Kidney (tissue), 14 donors: ENCODE measurements around the gene GBP5. TPM values are rescaled to one million over a fixed set of nuclear protein-coding genes. Genes with fewer than 3 reads are reported as not detected.
A peak's percentile ranks its signal among the peaks of the same experiment; 100 is the strongest.

Experiments used
- DNase-seq, 5 donors: peaks; one replicate each; pipeline ENCODE4 v3.0.0-alpha.2; 2013 to 2020
- FAIRE-seq: peaks from 2 replicates; lab custom pipeline; 2012; peaks lifted over from hg19 to GRCh38; lab: Jason Lieb, UNC
- H3K27ac ChIP-seq, 2 donors: one replicate each; pipeline ENCODE4 v1.7.0; 2013; ENCODE audit warnings: low read depth in 2 of 2, low read length in 2 of 2, inconsistent platforms in 1 of 2
- H3K27me3 ChIP-seq: one replicate; pipeline ENCODE4 v1.7.1; 2013; ENCODE audit warnings: low read length, inconsistent platforms; ENCODE audit not compliant: control insufficient read depth, insufficient read depth
- H3K36me3 ChIP-seq, 3 donors: one replicate each; pipeline versions ENCODE4 v1.7.0 to v1.7.1; 2013; ENCODE audit warnings: low read length in 3 of 3, control low read depth in 1 of 3, inconsistent platforms in 1 of 3; ENCODE audit not compliant: insufficient read depth in 3 of 3, control insufficient read depth in 2 of 3
- H3K4me1 ChIP-seq, 3 donors: one replicate each; pipeline versions ENCODE4 v1.7.0 to v1.7.1; 2013; ENCODE audit warnings: low read length in 3 of 3, inconsistent platforms in 1 of 3, low read depth in 1 of 3; ENCODE audit not compliant: control insufficient read depth in 2 of 3, insufficient read depth in 2 of 3
- H3K4me3 ChIP-seq, 3 donors: one replicate each; pipeline versions ENCODE4 v1.7.0 to v1.8.1; 2013; ENCODE audit warnings: low read length in 3 of 3, control low read depth in 1 of 3, inconsistent platforms in 1 of 3
- H3K9ac ChIP-seq, 3 donors: one replicate each; pipeline versions ENCODE4 v1.7.0 to v1.7.1; 2013; ENCODE audit warnings: low read length in 3 of 3, control low read depth in 1 of 3, inconsistent platforms in 1 of 3
- H3K9me3 ChIP-seq, 3 donors: one replicate each; pipeline versions ENCODE4 v1.7.0 to v1.7.1; 2013; ENCODE audit warnings: low read length in 3 of 3, control low read depth in 1 of 3, inconsistent platforms in 1 of 3; ENCODE audit not compliant: control insufficient read depth in 2 of 3, insufficient read depth in 1 of 3
- intact Hi-C: fragments of 100-400 bp; cut with DNase I; formaldehyde crosslinking; loops from one replicate; pipeline ENCODE4 v1.11.1; 2022
- polyA plus RNA-seq: library from polyadenylated mRNA; stranded (reverse); fragments of 350-450 nt; fragmentation: Illumina TruSeq; extraction: RNeasy Lipid Tissue Mini Kit (QIAGEN cat#74804); gene quantifications from one replicate; pipeline ENCODE4 v1.2.3, GENCODE V29; 2014; ENCODE audit warnings: low read depth, low replicate concordance; ENCODE audit not compliant: insufficient read depth
- total RNA-seq: library from RNA; stranded (reverse); fragmentation: NEBNext Ultra II Directional; extraction: Animal tissue kit (Norgen Biotek cat#: 25700); gene quantifications from one replicate; pipeline ENCODE4 v1.2.1, GENCODE V29; 2021
- TF ChIP-seq, protein P1 (sequence below): IDR thresholded peaks from 3 replicates; pipeline ENCODE4 v1.5.1; 2012; ENCODE audit warnings: mild to moderate bottlenecking, moderate library complexity, borderline replicate concordance; ENCODE audit not compliant: insufficient read depth; ENCODE audit errors: extremely low read depth
- donor health status: control.
- donor health status: control.
- donor health status: control.
- donor health status: control.
- donor health status: control.
- donor health status: DM: yes; HTN: yes; CAD: no.
- donor health status: Normal renal cell carcinoma (clear cell type).

GBP5 gene
- total and polyA plus RNA-seq, 2 donors from 2014 or later, result 0.52 to 7.3 TPM

DNA sequence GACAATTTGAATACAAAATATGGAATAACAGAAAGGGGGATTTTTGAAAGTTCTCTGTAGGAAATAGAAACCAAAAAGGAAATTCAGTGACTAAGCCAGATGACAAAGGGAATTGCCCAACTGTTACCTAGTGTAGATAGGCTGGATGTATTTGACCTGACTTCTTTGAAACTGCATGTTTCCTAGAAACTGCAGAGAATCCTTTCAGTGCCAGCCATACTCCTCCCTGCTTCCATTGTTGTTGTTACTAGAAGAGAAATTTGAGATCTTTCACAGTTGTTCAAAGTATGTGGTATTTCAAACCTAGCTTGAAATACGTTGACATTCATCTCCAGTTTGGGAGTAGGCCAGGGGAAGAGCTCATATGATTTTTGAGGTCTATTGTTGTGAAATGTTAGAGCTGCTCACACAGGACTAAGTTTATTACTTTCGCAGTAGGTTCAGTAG lies 1.8 kb upstream of the GBP5 start:
- intact Hi-C loops, result no loop called here
- Histone ChIP-seq H3K36me3 (no peaks in the 10 kb centered on the region), H3K27ac (no peak overlapping the region), H3K9me3 (no peaks in the 10 kb centered on the region), H3K27me3 (no peaks in the 10 kb centered on the region), H3K4me1 (no peaks in the 10 kb centered on the region), H3K4me3 (no peak overlapping the region), H3K9ac (no peak overlapping the region)
- FAIRE-seq (no peak), DNase-seq (peak in 2 of 5 donors; percentile 17 to 31)
- TF ChIP-seq, protein P1, sequence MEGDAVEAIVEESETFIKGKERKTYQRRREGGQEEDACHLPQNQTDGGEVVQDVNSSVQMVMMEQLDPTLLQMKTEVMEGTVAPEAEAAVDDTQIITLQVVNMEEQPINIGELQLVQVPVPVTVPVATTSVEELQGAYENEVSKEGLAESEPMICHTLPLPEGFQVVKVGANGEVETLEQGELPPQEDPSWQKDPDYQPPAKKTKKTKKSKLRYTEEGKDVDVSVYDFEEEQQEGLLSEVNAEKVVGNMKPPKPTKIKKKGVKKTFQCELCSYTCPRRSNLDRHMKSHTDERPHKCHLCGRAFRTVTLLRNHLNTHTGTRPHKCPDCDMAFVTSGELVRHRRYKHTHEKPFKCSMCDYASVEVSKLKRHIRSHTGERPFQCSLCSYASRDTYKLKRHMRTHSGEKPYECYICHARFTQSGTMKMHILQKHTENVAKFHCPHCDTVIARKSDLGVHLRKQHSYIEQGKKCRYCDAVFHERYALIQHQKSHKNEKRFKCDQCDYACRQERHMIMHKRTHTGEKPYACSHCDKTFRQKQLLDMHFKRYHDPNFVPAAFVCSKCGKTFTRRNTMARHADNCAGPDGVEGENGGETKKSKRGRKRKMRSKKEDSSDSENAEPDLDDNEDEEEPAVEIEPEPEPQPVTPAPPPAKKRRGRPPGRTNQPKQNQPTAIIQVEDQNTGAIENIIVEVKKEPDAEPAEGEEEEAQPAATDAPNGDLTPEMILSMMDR, result no peak

DNA sequence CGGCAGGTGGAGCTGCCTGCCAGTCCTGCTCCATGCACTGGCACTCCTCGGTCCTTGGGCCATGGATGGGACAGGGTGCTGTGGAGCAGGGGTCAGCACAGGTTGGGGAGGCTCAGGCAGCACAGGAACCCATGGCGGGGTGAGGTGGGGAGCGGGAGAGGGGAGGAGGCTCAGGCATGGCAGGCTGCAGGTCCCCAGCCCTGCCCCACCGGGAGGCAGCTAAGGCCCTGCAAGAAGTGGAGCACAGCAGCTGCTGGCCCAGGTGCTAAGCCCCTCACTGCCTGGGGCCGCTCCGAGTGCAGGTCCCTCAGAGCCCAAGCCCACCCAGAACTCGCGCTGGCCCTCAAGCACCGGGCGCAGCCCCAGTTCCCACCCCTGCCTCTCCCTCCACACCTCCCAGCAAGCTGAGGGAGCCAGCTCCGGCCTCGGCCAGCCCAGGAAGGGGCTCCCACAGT lies 691 bp upstream of the GBP5 start:
- intact Hi-C loops, result no loop called here
- no peaks in the 10 kb centered on the region for H3K36me3 ChIP-seq
- TF ChIP-seq, protein P1, result no peak
- H3K27me3 ChIP-seq, result no peaks in the 10 kb centered on the region
- H3K4me1 ChIP-seq, result no peaks in the 10 kb centered on the region
- H3K27ac ChIP-seq, result no peak overlapping the region
- no peak overlapping the region for H3K4me3 ChIP-seq
- no peak overlapping the region for H3K9ac ChIP-seq
- DNase-seq (peak in 1 of 5 donors; percentile 77), FAIRE-seq (no peak)
- no peaks in the 10 kb centered on the region for H3K9me3 ChIP-seq

DNA sequence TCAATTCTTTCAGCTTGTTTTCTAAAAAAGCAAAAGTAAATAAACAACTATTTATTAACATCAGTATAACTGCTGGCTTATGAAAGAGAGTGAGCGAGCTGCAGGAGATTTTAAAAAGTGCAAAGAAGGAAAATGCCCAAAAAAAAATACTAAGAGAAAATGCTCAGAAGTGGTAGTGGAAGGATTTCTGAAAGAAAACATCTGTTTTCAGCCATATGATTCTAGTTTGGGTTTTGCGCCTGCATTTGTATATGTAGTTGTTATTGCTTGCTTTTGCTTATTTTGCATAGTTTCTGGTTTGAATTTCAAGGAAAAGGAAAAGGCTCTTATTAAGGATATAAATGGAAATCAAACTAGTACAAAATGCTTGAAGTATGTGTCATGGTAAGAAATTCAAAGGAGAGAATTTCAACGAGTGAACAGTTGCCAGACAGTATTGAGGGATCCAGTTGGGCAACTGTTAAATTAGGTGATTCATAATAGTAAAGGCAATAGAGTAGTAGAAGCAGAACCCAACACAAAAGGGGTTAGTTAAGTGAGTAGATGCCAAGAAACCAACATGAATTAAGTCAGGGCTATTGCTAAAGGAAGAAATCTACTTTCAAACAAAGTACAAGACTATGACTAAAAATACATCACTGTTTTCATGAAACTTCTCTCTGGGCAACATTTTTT lies 1.2 kb downstream of the GBP5 start:
- DNase-seq (peak in 2 of 5 donors; percentile 12 to 29), FAIRE-seq (no peak)
- Histone ChIP-seq H3K9me3 (no peaks in the 10 kb centered on the region), H3K36me3 (no peaks in the 10 kb centered on the region), H3K4me1 (no peaks in the 10 kb centered on the region), H3K9ac (no peak overlapping the region), H3K27me3 (no peaks in the 10 kb centered on the region), H3K27ac (no peak overlapping the region), H3K4me3 (no peak overlapping the region)
- intact Hi-C loops, result no loop called here
- TF ChIP-seq, protein P1, result no peak

DNA sequence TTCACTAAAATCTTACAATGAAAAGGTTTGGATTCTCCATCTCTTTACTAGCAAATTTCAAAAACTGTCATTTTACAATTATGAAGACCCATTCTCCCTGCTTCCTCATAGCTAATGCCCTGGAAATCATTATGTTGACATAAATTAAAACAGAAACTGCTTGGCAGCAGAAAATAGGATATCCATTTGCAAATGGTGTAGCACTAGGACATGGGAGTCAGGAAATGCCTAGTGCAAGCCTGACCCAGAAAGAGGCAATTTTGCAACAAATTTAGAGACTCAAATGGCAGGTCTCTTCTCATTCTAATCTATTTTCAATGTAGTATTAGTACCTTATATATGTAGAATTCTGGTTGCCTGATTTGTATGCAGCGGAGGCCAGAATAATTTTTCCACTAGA lies 2.2 kb downstream of the GBP5 start:
- H3K27me3 ChIP-seq, result no peaks in the 10 kb centered on the region
- no peak overlapping the region for H3K4me3 ChIP-seq
- H3K9me3 ChIP-seq, result no peaks in the 10 kb centered on the region
- no peak overlapping the region for H3K27ac ChIP-seq
- DNase-seq (no peak), FAIRE-seq (no peak)
- H3K4me1 ChIP-seq, result no peaks in the 10 kb centered on the region
- TF ChIP-seq, protein P1, result no peak
- no peak overlapping the region for H3K9ac ChIP-seq
- intact Hi-C loops, result no loop called here
- no peaks in the 10 kb centered on the region for H3K36me3 ChIP-seq
